Upper lobe of left lung (tissue), 4 donors: ENCODE data around the gene PPL.

Experiments
- EP300 ChIP-seq, 4 donors: sonication (generic); formaldehyde crosslinking; IDR thresholded peaks; one replicate each; pipeline ENCODE4 v1.5.1; 2017; ENCODE audit warnings: antibody characterized with exemption in 4 of 4, control low read depth in 2 of 4
- POLR2A ChIP-seq, 4 donors: fragments of 450-650 bp; IDR thresholded peaks; one replicate each; pipeline ENCODE4 v1.5.1; 2016 to 2017; ENCODE audit warnings: antibody characterized with exemption in 4 of 4, mild to moderate bottlenecking in 2 of 4
- POLR2AphosphoS5 ChIP-seq, 2 donors: sonication (generic); formaldehyde crosslinking; IDR thresholded peaks; one replicate each; pipeline ENCODE4 v1.5.1; 2017; ENCODE audit warnings: antibody characterized with exemption in 2 of 2
- TF ChIP-seq, protein P1 (sequence below), 6 experiments: fragments of 450-650 bp in 4 of 6; fragments of 200-600 bp in 2 of 6; sonication (generic) in 2 of 6; IDR thresholded peaks; one replicate each; pipeline ENCODE4 v1.5.1; 2016 to 2019; ENCODE audit warnings: antibody characterized with exemption in 6 of 6

DNA sequence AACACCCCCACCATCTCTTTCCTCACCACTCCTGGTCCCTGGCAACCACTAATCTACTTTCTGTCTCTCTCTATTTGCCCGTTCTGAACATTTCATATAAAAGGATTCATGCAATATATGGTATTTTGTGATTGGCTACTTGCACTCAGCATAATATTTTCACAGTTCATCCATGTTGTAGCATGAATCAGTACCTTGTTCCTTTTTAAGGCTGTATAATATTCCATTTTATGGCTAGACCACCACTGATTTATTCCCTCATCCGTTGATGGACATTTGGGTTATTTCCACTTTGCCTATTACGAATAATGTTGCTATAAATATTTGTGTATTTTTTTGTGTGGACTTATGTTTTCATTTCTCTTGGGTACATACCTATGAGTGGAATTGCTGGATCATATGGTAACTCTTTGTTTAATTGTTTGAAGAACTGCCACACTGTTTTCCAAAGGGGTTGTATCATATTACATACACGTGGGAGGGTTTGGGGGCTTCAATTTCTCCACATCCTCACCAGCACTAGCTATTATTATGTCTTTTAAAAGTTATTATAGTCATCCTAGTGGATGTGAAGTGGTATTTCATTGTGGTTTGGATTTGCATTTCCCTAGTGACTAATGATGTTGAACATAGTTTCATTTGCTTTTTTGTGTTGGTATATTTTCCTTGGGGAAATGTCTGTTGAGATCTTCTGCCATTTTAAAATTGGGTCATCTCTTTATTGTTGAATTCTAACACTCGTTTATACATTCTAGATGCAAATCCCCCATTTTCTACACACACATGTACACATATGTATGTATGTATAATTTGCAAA is 47.4 kb upstream of the PPL start:
- TF ChIP-seq EP300 (IDR thresholded peaks at IDR 0.05): no peak
- TF ChIP-seq POLR2AphosphoS5 (IDR thresholded peaks at IDR 0.05): no peak
- TF ChIP-seq POLR2A (IDR thresholded peaks at IDR 0.05): no peak
- TF ChIP-seq, protein P1, sequence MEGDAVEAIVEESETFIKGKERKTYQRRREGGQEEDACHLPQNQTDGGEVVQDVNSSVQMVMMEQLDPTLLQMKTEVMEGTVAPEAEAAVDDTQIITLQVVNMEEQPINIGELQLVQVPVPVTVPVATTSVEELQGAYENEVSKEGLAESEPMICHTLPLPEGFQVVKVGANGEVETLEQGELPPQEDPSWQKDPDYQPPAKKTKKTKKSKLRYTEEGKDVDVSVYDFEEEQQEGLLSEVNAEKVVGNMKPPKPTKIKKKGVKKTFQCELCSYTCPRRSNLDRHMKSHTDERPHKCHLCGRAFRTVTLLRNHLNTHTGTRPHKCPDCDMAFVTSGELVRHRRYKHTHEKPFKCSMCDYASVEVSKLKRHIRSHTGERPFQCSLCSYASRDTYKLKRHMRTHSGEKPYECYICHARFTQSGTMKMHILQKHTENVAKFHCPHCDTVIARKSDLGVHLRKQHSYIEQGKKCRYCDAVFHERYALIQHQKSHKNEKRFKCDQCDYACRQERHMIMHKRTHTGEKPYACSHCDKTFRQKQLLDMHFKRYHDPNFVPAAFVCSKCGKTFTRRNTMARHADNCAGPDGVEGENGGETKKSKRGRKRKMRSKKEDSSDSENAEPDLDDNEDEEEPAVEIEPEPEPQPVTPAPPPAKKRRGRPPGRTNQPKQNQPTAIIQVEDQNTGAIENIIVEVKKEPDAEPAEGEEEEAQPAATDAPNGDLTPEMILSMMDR (IDR thresholded peaks at IDR 0.05): no peak
